Stimulated activated CD4-positive, alpha-beta T cell treated with anti-CD3 and anti-CD28 coated beads, Interleukin-1b, Interleukin-23, amount 100 ng/mL, for 4 hours (primary cell): Measurements from ENCODE around the gene ARFGAP3.

Experiments
- DNase-seq, 2 donors: peaks; one replicate each; pipeline ENCODE4 v3.0.0-alpha.2; 2020; ENCODE audit warnings: low read depth in 2 of 2

ARFGAP3 gene

DNA sequence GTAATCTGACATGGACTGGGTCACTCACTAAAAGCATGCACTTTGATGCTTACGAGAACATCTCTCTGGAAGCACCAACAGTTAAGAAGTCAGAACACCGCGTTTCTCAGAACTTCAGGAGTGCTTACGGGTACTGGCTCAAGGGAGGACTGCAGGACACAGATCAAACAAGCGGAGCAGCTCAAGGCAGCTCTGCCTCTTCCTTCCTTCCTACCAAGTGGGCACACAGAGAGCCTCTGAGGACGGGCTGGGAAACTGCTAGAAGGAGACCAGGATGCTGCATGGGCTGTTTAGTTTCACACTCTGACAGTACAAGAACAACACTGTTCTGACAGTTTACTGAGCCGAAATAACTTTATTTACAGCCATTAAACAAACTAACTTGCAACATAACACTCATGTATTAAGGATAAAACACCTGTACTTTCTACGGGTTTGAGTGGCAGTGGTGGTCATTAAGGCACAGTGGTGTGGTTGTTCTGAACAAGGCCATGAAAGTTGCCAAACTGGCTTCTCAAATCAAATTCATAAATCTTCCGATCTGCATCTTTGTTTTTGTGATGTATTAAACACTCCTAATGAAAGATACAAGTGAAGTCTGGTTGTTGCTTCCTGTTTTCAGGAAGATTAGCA, 37.5 kb downstream of the ARFGAP3 start:
- no peak for DNase-seq

DNA sequence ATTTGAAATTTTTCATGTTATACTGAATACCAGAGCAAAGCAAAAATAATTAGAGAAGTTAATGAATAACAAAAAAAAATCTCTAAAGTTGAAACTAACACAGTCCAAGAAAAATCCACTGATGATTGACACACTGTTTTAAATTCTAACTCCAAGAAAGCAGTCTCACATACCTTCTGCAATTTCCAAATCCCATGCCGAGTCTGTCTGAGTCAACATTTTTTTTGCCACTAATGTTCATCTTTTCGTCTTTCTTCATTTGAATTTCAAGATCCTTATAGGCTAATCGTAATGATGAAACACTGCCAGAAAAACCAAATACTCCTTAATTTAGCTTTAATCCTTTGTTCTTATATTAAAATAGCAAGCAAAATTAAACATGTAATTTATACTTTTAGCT, 39.5 kb downstream of the ARFGAP3 start:
- DNase-seq: no peak

DNA sequence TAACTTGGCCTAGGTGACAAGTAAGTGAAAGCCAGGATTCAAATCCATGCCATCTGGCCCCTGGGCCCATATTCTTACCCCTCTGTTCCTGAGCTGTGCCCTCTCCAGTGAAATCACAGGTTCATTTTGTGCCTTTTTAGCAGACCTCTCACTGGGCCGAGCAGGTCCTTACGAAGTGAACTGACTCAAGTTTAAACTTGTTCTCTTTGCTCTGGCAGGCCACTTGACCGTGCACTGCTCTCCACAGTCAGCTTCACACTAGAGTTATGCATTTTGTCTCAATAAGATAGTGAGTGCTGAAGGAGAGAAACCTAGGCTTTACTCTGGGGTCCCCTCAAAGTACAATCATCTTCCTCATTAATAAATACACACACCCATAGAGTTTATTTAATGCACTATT, 40.7 kb downstream of the ARFGAP3 start:
- DNase-seq: no peak

DNA sequence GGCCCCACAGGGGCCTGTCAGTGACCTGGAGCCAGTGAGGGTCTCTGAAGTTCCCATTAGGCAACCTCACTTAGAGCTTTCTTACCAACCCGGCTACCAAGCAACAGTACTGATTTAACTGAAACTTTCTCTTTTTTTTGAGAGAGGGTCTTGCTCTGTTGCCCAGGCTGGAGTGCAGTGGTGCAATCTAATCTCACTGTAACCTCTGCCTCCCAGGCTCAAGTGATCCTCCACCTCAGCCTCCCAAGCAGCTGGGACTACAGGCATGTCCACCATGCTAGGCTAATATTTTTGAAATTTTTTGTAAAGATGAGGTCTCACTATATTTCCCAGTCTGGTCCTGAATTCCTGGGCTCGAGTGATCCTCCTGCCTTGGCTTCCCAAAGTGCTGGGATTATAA, 42.5 kb downstream of the ARFGAP3 start:
- no peak for DNase-seq

DNA sequence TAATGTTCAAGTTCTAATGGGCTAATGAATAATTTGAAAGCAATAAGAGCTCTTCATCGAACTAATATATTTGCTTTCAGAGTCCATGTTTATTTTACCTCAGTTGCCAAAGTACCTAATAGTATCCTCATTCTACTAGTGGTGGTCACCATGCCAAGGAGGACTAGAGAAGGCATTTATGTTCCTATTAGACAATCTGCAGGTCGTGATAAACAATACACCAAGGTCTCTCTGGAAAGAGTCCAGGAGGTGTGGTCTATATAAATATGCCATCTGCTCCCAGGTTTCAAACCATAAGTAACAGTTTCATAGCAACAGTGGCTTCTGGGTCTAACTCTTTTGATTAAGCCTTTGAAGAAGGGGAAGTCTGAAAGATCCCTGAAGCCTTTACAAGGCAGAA, 42.9 kb downstream of the ARFGAP3 start:
- DNase-seq: no peak

DNA sequence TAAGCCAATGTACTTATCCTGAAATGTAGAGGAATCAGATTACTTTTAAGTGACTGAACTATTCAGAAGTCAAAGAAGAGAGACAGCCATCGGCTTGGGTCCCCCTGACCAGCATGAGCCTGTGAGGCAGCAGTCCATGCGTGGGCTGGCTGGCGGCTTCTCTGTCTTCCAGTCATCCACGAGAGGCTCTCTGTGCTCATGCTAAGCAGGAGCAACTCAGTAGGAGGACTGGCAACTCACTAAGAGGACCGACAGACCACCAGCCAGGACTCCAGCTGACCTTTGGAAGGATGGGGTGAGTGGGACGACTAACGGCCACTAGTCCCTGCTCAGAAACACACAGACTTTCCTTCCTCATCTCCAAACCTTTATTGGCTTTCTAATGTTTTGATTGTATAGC, 43.6 kb downstream of the ARFGAP3 start:
- DNase-seq: no peak

DNA sequence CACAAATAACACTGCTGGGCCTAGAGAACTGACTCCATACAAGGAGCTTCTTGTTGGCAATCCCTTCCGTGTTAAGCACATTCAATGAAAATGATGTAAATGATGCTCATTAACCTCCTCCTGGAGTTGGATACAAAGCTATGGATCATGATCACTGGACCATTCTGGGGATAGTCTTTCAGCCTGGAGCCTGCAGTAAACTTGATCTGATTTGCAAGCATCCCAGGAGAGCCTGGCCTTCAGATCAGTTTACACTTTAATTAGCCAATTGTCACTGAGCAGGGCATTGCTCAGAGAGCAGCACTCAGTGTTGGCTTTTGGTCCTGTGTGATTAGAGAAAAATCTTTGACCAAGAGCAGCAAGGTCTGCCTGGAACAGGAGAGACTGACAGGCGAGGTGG, 45.6 kb downstream of the ARFGAP3 start:
- no peak for DNase-seq

DNA sequence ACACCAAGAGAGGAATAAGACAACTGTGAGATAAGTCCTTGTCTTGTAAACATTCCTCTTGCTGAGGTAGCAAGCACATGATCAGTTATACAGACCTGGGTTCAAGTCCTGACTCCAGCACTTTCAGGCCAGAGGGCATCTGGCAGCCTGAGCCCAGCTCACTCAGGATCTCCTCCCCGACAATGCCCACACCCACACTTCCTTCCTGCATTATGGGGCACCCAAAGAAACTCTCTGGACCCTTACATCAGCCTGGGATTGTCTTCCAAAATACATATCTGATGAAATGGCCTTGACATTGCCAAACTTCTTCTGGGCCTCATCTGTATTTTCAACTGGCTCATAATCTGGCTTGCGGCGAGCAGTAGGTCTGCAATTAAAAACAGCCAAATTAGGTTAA, 48.6 kb downstream of the ARFGAP3 start:
- no peak for DNase-seq

DNA sequence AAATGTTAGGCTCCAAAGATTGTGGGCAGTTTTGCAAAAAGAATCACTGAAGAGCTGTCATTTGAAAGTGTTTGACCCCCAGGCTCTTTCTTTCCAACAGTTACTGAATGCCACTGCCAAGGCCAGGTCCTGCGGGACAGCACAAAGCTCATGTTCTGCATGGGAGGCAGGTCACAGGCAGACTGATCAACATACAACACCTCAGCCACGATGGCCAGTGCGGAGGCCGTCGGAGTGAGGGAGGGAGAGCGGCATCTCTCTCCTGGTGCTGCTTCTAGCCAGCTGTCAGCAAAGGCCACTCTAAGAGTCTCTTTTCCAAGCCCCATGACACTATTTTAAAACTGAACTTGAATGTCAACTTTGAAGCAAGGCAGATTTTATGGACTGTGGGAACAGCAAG, 49.9 kb downstream of the ARFGAP3 start:
- DNase-seq: no peak

DNA sequence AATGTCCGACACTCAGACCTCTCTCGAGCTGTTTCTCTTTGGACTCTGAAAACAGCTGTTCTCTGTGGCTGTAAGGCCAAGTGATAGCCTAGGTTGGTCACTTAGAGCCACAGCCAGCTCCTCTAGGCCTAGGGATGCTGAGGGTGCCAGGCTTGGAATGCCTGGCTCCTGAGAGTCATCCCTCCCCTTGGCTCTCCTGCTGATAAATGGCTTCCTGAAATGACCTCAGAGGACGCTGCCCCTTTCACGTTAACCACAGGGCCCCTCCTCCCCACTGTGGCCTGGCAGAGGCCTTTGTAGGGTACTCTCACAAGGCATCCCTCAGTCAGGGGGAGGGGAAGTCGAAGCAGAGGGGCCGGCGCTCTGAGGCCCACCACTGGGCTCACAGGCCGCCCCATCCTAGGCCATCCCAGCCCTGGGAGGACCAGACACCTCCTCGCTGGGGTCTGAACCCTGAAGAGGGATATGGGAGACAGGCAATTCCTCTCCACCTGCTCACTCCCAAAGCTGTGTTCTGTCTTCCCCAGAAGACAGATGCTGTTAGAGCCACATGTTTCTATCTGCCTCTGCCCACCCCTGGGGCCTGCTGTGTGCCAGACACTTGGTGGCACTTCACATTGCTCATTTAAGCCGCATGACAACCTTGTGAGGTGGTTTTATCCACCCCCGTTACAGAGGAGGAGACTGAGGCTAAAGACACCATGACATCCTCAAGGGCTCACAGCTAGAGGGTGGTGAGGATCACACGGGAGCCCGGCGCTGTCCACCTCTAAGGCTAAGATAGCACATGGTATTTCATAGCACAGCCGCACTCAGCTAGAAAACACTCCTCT, 50.9 kb downstream of the ARFGAP3 start:
- no peak for DNase-seq

DNA sequence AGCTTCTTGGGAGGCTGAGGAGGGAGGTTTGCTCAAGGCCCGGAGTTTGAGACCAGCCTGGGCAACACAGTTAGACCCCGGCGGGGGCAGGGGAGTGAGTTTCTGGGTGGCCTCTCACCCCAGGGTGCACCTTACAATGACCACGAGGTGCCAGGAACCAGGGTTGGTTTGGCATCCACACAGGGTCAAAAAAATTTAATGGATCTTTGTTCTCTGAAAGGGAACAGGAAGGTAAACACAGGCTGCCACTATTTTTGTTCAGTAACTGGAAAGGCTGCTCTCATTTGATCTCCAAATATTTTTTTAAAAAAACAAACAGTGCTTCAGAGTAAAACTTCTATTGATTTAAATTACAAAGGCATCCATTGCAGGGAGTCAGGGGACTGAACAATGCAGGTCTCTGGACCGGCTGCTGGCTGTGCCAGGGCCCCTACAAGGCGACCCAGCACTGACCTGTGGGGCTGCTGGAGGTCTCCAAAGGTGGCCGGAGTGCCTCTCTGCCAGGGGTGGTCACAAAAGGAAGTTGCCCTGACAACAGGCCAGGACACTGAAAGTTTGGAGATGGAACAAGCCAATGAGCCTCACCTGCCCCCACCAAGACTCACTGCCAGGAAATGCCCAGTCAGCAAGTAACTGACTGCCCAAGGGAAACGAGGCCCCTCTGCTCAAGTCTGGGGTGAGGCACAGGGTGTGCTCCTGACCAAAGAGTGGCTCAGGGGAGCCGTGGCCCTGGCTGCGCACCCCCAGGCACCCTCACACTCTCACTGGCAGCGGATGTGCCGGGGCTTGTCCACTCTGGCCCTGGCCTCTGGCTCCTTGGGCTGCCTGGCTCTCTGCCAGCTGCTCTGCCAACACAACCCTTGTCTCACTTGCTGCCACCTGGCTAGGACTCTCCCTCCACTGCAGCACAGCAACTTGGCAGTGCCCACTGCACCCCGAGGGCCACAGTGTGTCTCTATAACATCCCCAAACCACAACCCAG, 51.8 kb downstream of the ARFGAP3 start:
- no peak for DNase-seq

DNA sequence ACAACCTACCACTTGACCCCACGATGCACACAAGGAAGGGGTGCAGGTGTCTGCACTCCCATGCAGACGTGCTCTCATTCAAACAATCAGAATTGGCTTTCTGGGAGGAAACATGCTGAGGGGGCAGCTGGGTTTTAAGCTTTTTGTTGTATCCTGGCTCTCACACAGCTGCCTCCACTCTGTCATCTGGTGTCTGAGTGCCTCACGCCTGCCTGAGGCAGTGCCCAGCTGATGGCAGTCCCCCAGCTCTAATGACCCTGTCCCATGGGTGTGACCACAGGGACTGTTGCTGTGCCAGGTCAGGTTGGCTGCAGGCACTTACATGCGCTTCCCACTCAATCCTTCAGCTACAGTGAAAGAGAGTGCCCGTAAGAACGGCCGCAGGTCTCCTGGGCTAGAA, 53.7 kb downstream of the ARFGAP3 start:
- DNase-seq: no peak

DNA sequence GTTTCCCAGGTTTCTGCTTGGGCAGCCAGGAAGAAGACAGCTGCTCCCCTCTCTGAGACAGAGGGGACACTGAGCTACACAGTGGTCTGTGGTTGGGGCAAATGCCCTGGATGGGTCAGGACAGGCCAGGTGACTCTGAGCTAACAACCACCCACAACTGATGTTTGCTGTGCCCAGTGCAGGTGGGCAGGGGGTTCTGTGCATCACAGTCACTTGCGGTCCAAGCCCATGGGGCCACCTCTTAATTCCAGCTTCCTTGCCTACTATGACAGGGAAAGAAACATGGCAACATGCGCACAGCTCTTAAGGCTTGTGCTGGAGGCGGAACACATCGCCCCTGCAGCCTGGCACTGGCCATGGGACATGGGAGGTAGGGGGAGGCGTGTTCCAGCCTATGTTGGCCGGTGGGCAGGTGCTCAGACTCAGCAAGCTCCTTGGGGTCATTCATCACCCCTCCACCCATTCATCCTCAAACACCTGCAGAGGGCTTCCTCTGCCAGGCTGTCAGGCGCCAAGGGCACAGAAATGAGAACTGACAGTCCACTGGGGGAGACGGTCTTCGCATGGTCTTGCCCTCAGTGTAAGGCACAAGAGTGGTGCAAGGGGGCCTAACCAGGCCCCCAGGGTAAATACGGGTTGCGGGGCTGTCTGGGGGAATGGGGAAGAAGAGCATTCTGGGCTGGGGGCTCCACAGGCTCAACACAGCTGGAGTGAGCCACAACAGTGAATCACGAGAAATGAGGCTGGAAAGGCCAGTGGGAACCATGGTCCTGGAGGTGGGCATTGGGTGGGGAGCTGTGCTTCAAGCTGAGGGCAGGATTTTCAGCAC, 55.6 kb downstream of the ARFGAP3 start:
- DNase-seq: no peak

DNA sequence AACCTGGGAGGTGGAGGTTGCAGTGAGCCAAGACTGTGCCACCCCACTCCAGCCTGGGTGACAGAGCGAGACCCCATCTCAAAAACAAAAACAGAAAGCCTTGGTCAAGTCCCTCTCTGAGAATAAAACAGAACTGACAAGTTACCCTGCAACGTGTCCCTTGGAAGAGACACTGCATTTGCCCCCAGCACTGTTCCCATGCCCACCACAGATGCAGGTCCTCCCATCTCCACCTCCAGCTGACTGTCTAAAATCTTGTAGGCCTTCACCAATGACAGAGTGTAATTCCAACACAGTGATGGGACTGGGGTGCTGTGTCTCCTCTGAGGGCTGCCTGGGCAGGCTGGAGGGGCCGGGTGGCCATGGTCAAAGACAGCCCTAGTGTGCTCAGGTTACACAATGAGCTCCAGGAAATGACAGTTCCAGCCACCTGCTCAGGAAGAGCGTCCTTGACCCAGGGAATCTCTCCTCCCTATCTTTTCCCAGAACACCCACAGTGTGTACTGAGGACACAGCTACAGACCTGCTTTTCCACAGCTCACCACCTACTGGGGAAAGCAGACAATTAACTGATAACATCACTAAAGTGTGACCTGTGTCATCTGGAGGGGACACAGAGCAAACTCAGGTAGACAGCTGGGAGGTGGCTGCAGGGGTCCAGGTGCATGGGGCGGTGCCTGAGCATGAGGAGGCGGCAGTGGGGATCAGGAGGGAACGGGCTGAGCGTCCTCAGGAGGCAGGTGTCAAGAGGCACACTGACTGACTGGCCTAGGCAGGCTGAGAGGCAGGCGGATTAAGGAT, 56.4 kb downstream of the ARFGAP3 start:
- no peak for DNase-seq

DNA sequence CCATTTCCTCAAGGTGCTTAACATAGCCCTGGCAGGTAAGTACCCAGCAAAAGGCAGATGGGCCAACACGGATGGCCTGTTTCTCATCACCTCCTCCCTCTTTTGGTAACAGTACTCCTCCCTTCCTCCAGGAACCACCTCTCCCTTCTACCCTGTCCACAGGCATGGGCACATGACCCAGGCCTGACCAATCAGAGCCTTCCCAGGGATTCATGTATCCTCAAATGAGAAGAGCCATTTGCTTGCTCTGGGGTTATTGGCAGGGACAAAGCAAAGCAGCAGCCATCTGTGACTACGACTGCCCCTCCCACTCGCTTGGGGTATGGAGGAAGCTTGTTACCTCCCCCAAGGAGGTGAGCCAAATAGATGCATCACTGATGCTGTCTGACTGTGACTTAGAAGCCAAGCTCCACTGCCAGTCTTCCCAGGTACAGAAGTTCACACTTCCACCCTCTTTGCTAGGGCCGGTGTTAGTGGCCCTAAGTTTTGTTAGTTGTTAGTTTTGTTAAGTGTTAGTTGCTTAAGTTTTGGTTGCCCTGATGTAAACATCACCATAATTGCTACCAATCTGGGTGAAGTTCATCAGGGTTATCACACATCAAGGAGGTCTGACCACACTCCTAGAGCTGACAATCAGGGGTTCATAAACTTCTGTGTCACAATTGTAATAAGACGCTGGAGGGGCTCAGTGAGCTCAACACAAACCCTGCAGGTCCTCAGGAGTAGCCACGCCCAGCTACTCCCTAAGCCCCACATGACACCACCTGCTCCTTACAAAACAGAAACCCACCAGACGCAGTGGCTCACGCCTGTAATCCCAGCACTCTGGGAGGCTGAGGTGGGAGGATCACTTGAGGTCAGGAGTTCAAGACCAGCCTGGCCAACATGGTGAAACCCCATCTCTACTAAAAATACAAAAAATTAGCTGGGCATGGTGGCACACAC, 57.3 kb downstream of the ARFGAP3 start:
- DNase-seq: no peak

DNA sequence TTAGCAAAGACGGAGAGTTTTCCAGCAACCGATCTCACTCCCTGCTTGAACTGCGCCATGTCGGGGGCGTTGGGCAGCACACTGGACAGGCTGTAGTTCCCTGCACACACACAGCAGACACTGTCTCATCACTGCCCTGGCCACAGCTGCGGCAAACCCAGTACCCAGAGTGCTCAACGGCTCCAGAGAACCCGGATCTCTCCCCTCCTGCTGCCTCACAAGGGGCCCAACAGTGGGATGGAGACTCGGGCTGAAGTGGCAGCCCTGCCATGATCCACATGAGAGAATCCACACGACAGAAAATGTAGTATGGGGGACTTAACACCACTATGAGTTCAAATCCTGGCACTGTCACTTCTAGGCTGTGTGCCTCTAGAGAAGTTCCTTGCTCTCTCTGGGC, 58.0 kb downstream of the ARFGAP3 start:
- no peak for DNase-seq

DNA sequence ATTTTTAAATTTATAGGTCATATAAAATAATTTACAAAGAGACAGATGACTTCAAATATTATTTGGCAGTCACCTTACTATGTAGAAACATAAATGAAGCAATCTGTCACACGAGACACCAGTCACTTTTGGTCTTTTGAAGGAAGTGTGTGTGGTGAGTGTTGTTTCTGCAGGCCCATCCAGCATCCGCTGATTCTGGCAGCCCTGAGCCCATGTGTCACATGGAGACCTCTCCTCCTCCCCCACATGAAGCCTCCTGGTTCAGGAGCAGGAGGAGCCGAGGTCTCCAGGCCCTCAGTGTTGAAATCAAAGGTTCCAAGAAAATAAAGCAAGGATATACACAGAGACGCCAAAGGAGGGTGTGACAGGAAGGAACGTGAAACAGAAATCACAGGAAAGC, 60.1 kb downstream of the ARFGAP3 start:
- no peak for DNase-seq

DNA sequence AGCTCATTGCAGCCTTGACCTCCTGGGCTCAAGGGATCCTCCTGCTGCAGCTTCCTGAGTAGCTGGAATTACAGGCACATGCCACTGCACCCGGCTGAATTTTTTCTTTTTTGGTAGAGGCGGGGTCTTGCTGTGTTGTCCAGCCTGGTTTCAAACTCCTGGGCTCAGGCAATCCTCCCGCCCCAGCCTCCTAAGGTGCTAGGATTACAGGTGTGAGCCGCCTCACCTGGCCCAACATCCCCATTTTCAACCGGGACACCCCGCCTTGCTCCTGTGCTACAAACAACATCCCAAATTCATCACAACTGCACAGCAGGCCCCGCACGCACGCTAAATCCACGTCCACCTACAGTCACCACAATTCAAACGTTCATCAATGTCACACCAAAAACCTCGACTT, 61.0 kb downstream of the ARFGAP3 start:
- DNase-seq: no peak
